SK-N-SH (cell line): ENCODE results near the gene CAPN11. TPM values are rescaled to one million over a fixed set of nuclear protein-coding genes. Genes with fewer than 3 reads are reported as not detected.

ENCODE experiments used
- CTCF ChIA-PET: fragments of 300-600, 350-600 bp; formaldehyde crosslinking; extraction: SDS; loops from one replicate; lab custom pipeline; 2021; lab: Yijun Ruan, JAX
- POLR2A ChIA-PET: fragments of 350-600 bp; sonication (Branson Sonifier 250); formaldehyde crosslinking; extraction: SDS; loops from one replicate; lab custom pipeline; 2020; ENCODE audit warnings: antibody characterized with exemption, inconsistent platforms; lab: Yijun Ruan, JAX
- DNase-seq: peaks from one replicate; pipeline ENCODE4 v3.0.0; 2012
- H2AFZ ChIP-seq: fragments of 200-600 bp; sonication (generic); 2 replicates; pipeline ENCODE4 v1.8.1; 2016; ENCODE audit warnings: antibody characterized with exemption, mild to moderate bottlenecking, low read depth
- H3F3A ChIP-seq: fragments of 200-600 bp; sonication (generic); replicated peaks from 2 replicates; pipeline ENCODE3; 2016; ENCODE audit warnings: antibody characterized with exemption, mild to moderate bottlenecking; ENCODE audit not compliant: insufficient read depth
- H3K27ac ChIP-seq, 2 experiments: fragments of 200-500 bp in 1 of 2; fragments of 200-600 bp in 1 of 2; sonication (Bioruptor generic) in 1 of 2; sonication (generic), shearing (Covaris generic) in 1 of 2; 2 replicates each; pipeline versions ENCODE4 v1.5.1 to v1.6.1; 2014 to 2016; ENCODE audit warnings: low read depth in 2 of 2, inconsistent platforms in 1 of 2, low read length in 1 of 2, mild to moderate bottlenecking in 1 of 2, mixed read lengths in 1 of 2
- H3K27me3 ChIP-seq: fragments of 200-600 bp; sonication (generic), shearing (Covaris generic); 2 replicates; pipeline ENCODE4 v1.6.1; 2016; ENCODE audit warnings: mixed run types; ENCODE audit not compliant: insufficient read depth
- H3K36me3 ChIP-seq, 2 experiments: fragments of 200-500 bp in 1 of 2; fragments of 200-600 bp in 1 of 2; sonication (Bioruptor generic) in 1 of 2; sonication (generic) in 1 of 2; replicated peaks in 1 of 2; 2 replicates each; pipeline versions ENCODE3 to v1.5.1; 2014 to 2016; ENCODE audit warnings: low read length in 1 of 2, mild to moderate bottlenecking in 1 of 2; ENCODE audit not compliant: insufficient read depth in 2 of 2, control insufficient read depth in 1 of 2
- H3K4me1 ChIP-seq, 2 experiments: fragments of 200-500 bp in 1 of 2; fragments of 200-600 bp in 1 of 2; sonication (Bioruptor generic) in 1 of 2; sonication (generic), shearing (Covaris generic) in 1 of 2; 2 replicates each; pipeline versions ENCODE4 v1.5.1 to v1.6.1; 2014 to 2016; ENCODE audit warnings: low read depth in 1 of 2, low read length in 1 of 2, mixed run types in 1 of 2; ENCODE audit not compliant: insufficient read depth in 2 of 2, control insufficient read depth in 1 of 2
- H3K4me2 ChIP-seq: fragments of 200-600 bp; sonication (generic), shearing (Covaris generic); 2 replicates; pipeline ENCODE4 v1.6.1; 2017; ENCODE audit warnings: mixed run types
- H3K4me3 ChIP-seq, 2 experiments: fragments of 200-500 bp in 1 of 2; fragments of 200-600 bp in 1 of 2; sonication (Bioruptor generic) in 1 of 2; sonication (generic), shearing (Covaris generic) in 1 of 2; 2 replicates each; pipeline versions ENCODE4 v1.5.1 to v1.8.1; 2014 to 2016; ENCODE audit warnings: low read depth in 2 of 2, inconsistent platforms in 1 of 2, low read length in 1 of 2, mild to moderate bottlenecking in 1 of 2, mixed read lengths in 1 of 2, moderate library complexity in 1 of 2
- H3K79me2 ChIP-seq: fragments of 200-600 bp; sonication (generic); 2 replicates; pipeline ENCODE4 v1.8.1; 2017; ENCODE audit warnings: mild to moderate bottlenecking; ENCODE audit not compliant: insufficient read depth
- H3K9ac ChIP-seq: fragments of 200-600 bp; sonication (generic); 2 replicates; pipeline ENCODE4 v1.6.1; 2017; ENCODE audit warnings: mixed run types
- H3K9me2 ChIP-seq: fragments of 200-600 bp; sonication (generic); 2 replicates; pipeline ENCODE4 v1.6.1; 2017; ENCODE audit warnings: mixed run types
- H3K9me3 ChIP-seq: fragments of 200-600 bp; sonication (generic); 2 replicates; pipeline ENCODE4 v1.6.1; 2017; ENCODE audit warnings: mixed run types, mild to moderate bottlenecking, moderate library complexity
- H4K20me1 ChIP-seq: fragments of 200-600 bp; sonication (generic); 2 replicates; pipeline ENCODE4 v1.6.1; 2017; ENCODE audit warnings: mild to moderate bottlenecking, mixed run types; ENCODE audit not compliant: insufficient read depth
- CHD2 ChIP-seq: fragments of 150-350 bp; IDR thresholded peaks from 2 replicates; pipeline ENCODE4 v1.6.1; 2018; ENCODE audit warnings: low read length; ENCODE audit not compliant: partially characterized antibody
- ELF1 ChIP-seq: IDR thresholded peaks from 2 replicates; pipeline ENCODE4 v1.4.0; 2012
- EP300 ChIP-seq, 2 experiments: IDR thresholded peaks; 2 replicates each; pipeline versions ENCODE4 v1.4.0 to v1.6.1; 2012; ENCODE audit warnings: borderline replicate concordance in 1 of 2, low read depth in 1 of 2, low read length in 1 of 2
- EZH2phosphoT487 ChIP-seq: fragments of 200-600 bp; sonication (generic); IDR thresholded peaks from 2 replicates; pipeline ENCODE4 v1.6.1; 2017; ENCODE audit warnings: low read depth, mixed run types, mild to moderate bottlenecking, antibody characterized with exemption, moderate library complexity, borderline replicate concordance
- FOSL2 ChIP-seq: IDR thresholded peaks from 2 replicates; pipeline ENCODE4 v1.4.0; 2012; ENCODE audit warnings: low read depth, mild to moderate bottlenecking, moderate library complexity, borderline replicate concordance
- FOXJ3 ChIP-seq: sonication (generic); formaldehyde crosslinking; IDR thresholded peaks from 2 replicates; pipeline ENCODE4 v1.5.1; 2020; ENCODE audit warnings: mild to moderate bottlenecking, missing genetic modification reagents
- GABPA ChIP-seq: IDR thresholded peaks from 2 replicates; pipeline ENCODE4 v1.4.0; 2012; ENCODE audit warnings: low read depth, mild to moderate bottlenecking
- GATA2 ChIP-seq: sonication (generic); formaldehyde crosslinking; IDR thresholded peaks from 2 replicates; pipeline ENCODE4 v1.5.0; 2020; ENCODE audit warnings: mild to moderate bottlenecking, missing genetic modification reagents
- JUND ChIP-seq: IDR thresholded peaks from 2 replicates; pipeline ENCODE4 v1.4.0; 2012
- NFIC ChIP-seq: IDR thresholded peaks from 2 replicates; pipeline ENCODE4 v1.4.0; 2012; ENCODE audit warnings: borderline replicate concordance
- NRF1 ChIP-seq: IDR thresholded peaks from 2 replicates; pipeline ENCODE4 v1.6.1; 2012; ENCODE audit warnings: low read depth, mild to moderate bottlenecking, low read length
- RAD21 ChIP-seq: IDR thresholded peaks from 2 replicates; pipeline ENCODE4 v1.6.1; 2012; ENCODE audit warnings: mild to moderate bottlenecking, low read length
- RCOR1 ChIP-seq: fragments of 150-350 bp; IDR thresholded peaks from 2 replicates; pipeline ENCODE4 v1.6.1; 2017; ENCODE audit warnings: antibody characterized with exemption, low read length
- REST ChIP-seq: IDR thresholded peaks from 2 replicates; pipeline ENCODE4 v1.6.1; 2012; ENCODE audit warnings: mild to moderate bottlenecking, low read depth, low read length, moderate library complexity
- RXRA ChIP-seq: IDR thresholded peaks from 2 replicates; pipeline ENCODE4 v1.4.0; 2012; ENCODE audit warnings: low read depth, mild to moderate bottlenecking, borderline replicate concordance
- TCF12 ChIP-seq: IDR thresholded peaks from 2 replicates; pipeline ENCODE4 v1.4.0; 2012
- ZBTB33 ChIP-seq: IDR thresholded peaks from 2 replicates; pipeline ENCODE4 v1.4.0; 2012; ENCODE audit warnings: low read depth, borderline replicate concordance
- WGBS: methylation state at CpG from one replicate; pipeline ENCODE4 v1.1.6; 2017; ENCODE audit warnings: low lambda C conversion rate; 5-methylcytosine and 5-hydroxymethylcytosine counted together
- polyA plus RNA-seq, 3 experiments: library from polyadenylated mRNA; depleted of rRNA; stranded (reverse); fragments of >200 nt; gene quantifications; 2 replicates each; pipeline ENCODE4 v1.2.3, GENCODE V29; 2012
- TF ChIP-seq, protein P1 (sequence below): fragments of 150-350 bp; IDR thresholded peaks from 2 replicates; pipeline ENCODE4 v1.6.1; 2016; ENCODE audit warnings: mild to moderate bottlenecking, low read depth, low read length

Gene CAPN11
- polyA plus RNA-seq, 1 of the 3 experiments (the other 2 are of a cell fraction): not detected

DNA sequence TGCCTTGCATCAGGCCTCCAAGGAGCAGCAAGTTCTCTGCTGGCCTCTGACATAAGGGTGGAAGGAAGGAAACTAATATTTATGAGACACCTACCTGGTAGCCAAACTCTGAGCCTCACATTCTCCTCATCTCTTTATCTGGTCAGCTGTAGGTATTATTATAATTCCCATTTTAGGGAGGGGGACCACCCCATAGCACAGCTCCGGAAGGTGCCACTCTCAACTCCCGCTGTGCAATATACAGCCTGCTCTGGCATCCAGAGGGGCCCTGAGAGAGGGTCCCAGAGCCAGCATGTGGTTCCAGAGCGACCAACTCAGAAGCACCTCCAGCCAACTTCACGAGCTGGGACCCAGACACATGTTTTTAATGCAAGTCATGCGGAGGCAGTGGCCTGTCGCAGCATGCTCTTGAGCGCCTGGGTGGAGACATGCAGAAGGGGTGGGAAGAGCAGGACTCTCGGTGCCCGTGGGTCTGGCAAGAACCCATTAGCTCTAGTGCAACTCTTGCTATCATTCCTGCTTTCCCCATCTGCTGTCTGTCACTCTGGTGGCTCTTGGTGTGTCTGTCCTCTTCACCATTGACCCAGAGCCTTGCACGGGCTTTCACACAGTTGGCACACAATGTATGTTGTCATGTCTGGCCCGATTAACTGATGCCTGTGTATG lies 43.2 kb downstream of the CAPN11 start:
- Histone ChIP-seq H3K27ac (no peak overlapping the region), H3F3A (no peaks in the 10 kb centered on the region), H3K9ac (no peak overlapping the region), H3K79me2 (no peaks in the 10 kb centered on the region)
- no peak for TF ChIP-seq FOSL2
- TF ChIP-seq RXRA: no peak
- no peak for TF ChIP-seq NRF1
- TF ChIP-seq FOXJ3 (CRISPR knock-in tag): no peak
- TF ChIP-seq, all 33 proteins: peak for 0
- ChIA-PET CTCF (interaction anchor here (0.9 to 4.7 kb wide), 5 partner anchors 19 to 36 kb away, joined by 3 to 25 read pairs (median 4); no protein-coding TSS in a partner anchor), POLR2A (no interaction called here)
- no peak for DNase-seq
- no peaks in the 10 kb centered on the region for H3K27me3 ChIP-seq
- no peaks in the 10 kb centered on the region for H3K9me2 ChIP-seq
- H3K4me3 ChIP-seq: no peak overlapping the region
- H3K4me2 ChIP-seq: no peak overlapping the region
- no peaks in the 10 kb centered on the region for H3K36me3 ChIP-seq
- H3K4me1 ChIP-seq: peaks cover 0 to 2% of the 10 kb centered on the region in 2 experiments; a peak in 1 of 4 replicates
- 84% methylated on average over 9 of the region's 11 CpGs for WGBS
- no peaks in the 10 kb centered on the region for H3K9me3 ChIP-seq
- no peaks in the 10 kb centered on the region for H4K20me1 ChIP-seq
- H2AFZ ChIP-seq: no peak overlapping the region

DNA sequence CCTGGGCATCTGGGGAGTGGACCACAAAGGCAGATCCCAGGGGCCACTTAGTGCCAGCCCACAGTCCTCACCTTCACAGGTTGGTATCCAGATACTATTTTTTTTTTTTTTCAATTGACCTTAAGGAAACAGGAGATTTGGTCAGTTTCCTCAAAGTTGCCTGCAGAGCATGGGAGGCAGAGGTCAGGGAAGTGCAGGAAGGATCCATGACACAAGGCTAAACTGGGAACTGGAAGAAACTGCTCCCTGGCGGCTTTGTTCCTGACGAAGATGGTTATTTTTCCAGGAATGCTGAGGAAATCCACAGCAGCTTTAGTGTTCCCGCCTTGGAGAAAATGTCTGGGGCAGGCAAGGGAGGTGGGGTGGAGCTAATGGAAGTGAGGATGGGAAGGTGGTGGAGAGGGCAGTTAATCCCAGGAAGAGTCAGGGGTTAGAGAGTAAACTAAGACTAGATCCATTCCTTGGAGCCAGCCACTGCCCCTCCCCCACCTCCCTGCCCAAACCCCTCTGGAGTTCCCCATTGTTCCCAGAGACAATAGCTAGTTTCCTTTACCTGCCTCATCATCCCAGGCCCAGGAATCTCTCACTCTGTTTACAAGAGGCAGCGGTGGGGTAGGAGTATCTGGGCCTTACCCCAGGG lies 43.8 kb downstream of the CAPN11 start:
- no peaks in the 10 kb centered on the region for H3F3A ChIP-seq
- H3K9me2 ChIP-seq: no peaks in the 10 kb centered on the region
- no peaks in the 10 kb centered on the region for H3K27me3 ChIP-seq
- POLR2A ChIA-PET: no interaction called here
- TF ChIP-seq RXRA: no peak
- TF ChIP-seq, protein P1, sequence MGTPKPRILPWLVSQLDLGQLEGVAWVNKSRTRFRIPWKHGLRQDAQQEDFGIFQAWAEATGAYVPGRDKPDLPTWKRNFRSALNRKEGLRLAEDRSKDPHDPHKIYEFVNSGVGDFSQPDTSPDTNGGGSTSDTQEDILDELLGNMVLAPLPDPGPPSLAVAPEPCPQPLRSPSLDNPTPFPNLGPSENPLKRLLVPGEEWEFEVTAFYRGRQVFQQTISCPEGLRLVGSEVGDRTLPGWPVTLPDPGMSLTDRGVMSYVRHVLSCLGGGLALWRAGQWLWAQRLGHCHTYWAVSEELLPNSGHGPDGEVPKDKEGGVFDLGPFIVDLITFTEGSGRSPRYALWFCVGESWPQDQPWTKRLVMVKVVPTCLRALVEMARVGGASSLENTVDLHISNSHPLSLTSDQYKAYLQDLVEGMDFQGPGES: no peak
- no peak for TF ChIP-seq RCOR1
- no peak for TF ChIP-seq ELF1
- no peak for TF ChIP-seq FOSL2
- no peak for TF ChIP-seq GATA2
- TF ChIP-seq JUND: no peak
- TF ChIP-seq GABPA: no peak
- no peak for TF ChIP-seq EZH2phosphoT487
- no peak for TF ChIP-seq REST
- no peak for TF ChIP-seq ZBTB33
- TF ChIP-seq FOXJ3 (CRISPR knock-in tag): no peak
- no peak for TF ChIP-seq RAD21
- TF ChIP-seq EP300 (IDR thresholded peaks at IDR 0.05; ENCODE audit: borderline replicate concordance in 1 of 2, low read depth in 1 of 2, low read length in 1 of 2): no peak
- TF ChIP-seq CHD2: no peak
- TF ChIP-seq TCF12: no peak
- TF ChIP-seq NFIC: no peak
- no peaks in the 10 kb centered on the region for H4K20me1 ChIP-seq
- no peak for DNase-seq
- H3K9ac ChIP-seq: no peak overlapping the region
- H3K4me2 ChIP-seq: no peak overlapping the region
- 91% methylated on average over 4 of the region's 4 CpGs for WGBS
- no peaks in the 10 kb centered on the region for H3K79me2 ChIP-seq
- H3K27ac ChIP-seq: no peak overlapping the region
- CTCF ChIA-PET: interaction anchor here (0.8 to 4.7 kb wide), 5 partner anchors 19 to 103 kb away, joined by 3 to 25 read pairs (median 3); no protein-coding TSS in a partner anchor
- no peaks in the 10 kb centered on the region for H3K9me3 ChIP-seq
- peaks cover 0 to 2% of the 10 kb centered on the region in 2 experiments; a peak in 1 of 4 replicates for H3K4me1 ChIP-seq
- no peak overlapping the region for H3K4me3 ChIP-seq
- H3K36me3 ChIP-seq: no peaks in the 10 kb centered on the region
- no peak overlapping the region for H2AFZ ChIP-seq
